Smooth muscle cell (in vitro differentiated cells): ENCODE data around the gene RNASET2. TPM values are rescaled to one million over a fixed set of nuclear protein-coding genes. Genes with fewer than 3 reads are reported as not detected.

Experiments used
- DNase-seq: peaks from one replicate; lab custom pipeline; 2025; ENCODE audit not compliant: unreplicated experiment; lab: John Stamatoyannopoulos, UW
- H2AFZ ChIP-seq: fragments of 200-600 bp; sonication (generic); 2 replicates; pipeline ENCODE4 v1.6.0; 2016; ENCODE audit warnings: antibody characterized with exemption, low read depth, mild to moderate bottlenecking
- H3F3A ChIP-seq: fragments of 200-600 bp; sonication (generic); 2 replicates; pipeline ENCODE4 v1.6.0; 2017; ENCODE audit warnings: antibody characterized with exemption, low read depth
- H3K27ac ChIP-seq: fragments of 200-600 bp; sonication (generic); 2 replicates; pipeline ENCODE4 v1.5.1; 2016; ENCODE audit warnings: low read depth, mild to moderate bottlenecking
- H3K27me3 ChIP-seq: fragments of 200-600 bp; sonication (generic); 2 replicates; pipeline ENCODE4 v1.6.1; 2016; ENCODE audit warnings: low read depth, mild to moderate bottlenecking
- H3K36me3 ChIP-seq: fragments of 200-600 bp; sonication (generic); 2 replicates; pipeline ENCODE4 v1.5.1; 2016; ENCODE audit warnings: low read depth
- H3K4me1 ChIP-seq: fragments of 200-600 bp; sonication (generic); 2 replicates; pipeline ENCODE4 v1.5.1; 2016; ENCODE audit warnings: low read depth
- H3K4me2 ChIP-seq: fragments of 200-600 bp; sonication (generic); 2 replicates; pipeline ENCODE4 v1.6.0; 2016; ENCODE audit warnings: mild to moderate bottlenecking
- H3K4me3 ChIP-seq: fragments of 200-600 bp; sonication (generic); 2 replicates; pipeline ENCODE4 v1.5.1; 2016; ENCODE audit warnings: mild to moderate bottlenecking
- H3K79me2 ChIP-seq: fragments of 200-600 bp; sonication (generic); 2 replicates; pipeline ENCODE4 v1.6.0; 2016; ENCODE audit warnings: low read depth, mild to moderate bottlenecking
- H3K9ac ChIP-seq: fragments of 200-600 bp; sonication (generic); 2 replicates; pipeline ENCODE4 v1.6.0; 2016; ENCODE audit warnings: low read depth
- H3K9me3 ChIP-seq: fragments of 200-600 bp; sonication (generic); replicated peaks from 2 replicates; pipeline ENCODE4 v1.5.1; 2016; ENCODE audit warnings: low read depth
- H4K20me1 ChIP-seq: fragments of 200-600 bp; sonication (generic); 2 replicates; pipeline ENCODE4 v1.6.0; 2016; ENCODE audit warnings: low read depth
- WGBS: methylation state at CpG from one replicate; pipeline ENCODE4 v1.1.7; 2016; ENCODE audit warnings: low lambda C conversion rate; 5-methylcytosine and 5-hydroxymethylcytosine counted together
- polyA plus RNA-seq: library from polyadenylated mRNA; unstranded; fragments of >200 nt; fragmentation: Nextera tagmentation; extraction: Ambion mirVana; gene quantifications from 2 replicates; pipeline ENCODE4 v1.2.1, GENCODE V29; 2016
- total RNA-seq: library from RNA; depleted of rRNA; stranded (reverse); fragments of >200 nt; gene quantifications from 2 replicates; pipeline ENCODE4 v1.2.3, GENCODE V29; 2014
- TF ChIP-seq, protein P1 (sequence below): fragments of 200-600 bp; sonication (generic); IDR thresholded peaks from 2 replicates; pipeline ENCODE4 v1.5.1; 2017; ENCODE audit warnings: borderline replicate concordance, mild to moderate bottlenecking, antibody characterized with exemption; ENCODE audit not compliant: insufficient read depth, poor library complexity, severe bottlenecking

The RNASET2 gene
- total and polyA plus RNA-seq, 2 experiments from 2014 or later: 20.6 to 29.3 TPM

DNA sequence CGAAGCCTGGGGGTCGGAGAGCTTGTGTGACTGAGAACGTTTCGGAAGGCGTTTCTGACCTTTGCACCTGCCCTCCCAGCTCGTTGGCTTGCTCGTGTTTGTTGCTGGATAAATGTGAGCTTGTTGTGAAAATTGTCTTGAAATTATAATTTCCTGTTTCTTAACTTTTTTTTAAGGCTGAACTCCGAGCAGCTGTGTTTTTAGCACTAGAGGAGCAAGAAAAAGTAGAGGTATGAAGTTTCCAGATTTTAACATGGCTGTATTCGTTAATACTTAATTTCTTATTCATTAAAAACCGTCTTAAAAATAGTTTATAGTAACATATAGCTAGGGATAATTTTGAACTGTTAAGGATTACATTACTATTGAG is 43.5 kb upstream of the RNASET2 start:
- Histone ChIP-seq H4K20me1 (peaks cover 3% of the 10 kb centered on the region), H3K27ac (peak overlapping the region; percentile 76), H3K36me3 (peaks cover 7% of the 10 kb centered on the region), H3F3A (no peaks in the 10 kb centered on the region), H2AFZ (peak overlapping the region; percentile 96), H3K9ac (peak overlapping the region; percentile 77), H3K9me3 (no peaks in the 10 kb centered on the region), H3K4me2 (peak overlapping the region; percentile 93), H3K79me2 (peaks cover 27% of the 10 kb centered on the region), H3K4me3 (peak overlapping the region; percentile 86), H3K27me3 (no peaks in the 10 kb centered on the region), H3K4me1 (peaks cover 11% of the 10 kb centered on the region)
- DNase-seq: no peak
- WGBS: 6% methylated on average over 10 of the region's 10 CpGs
- TF ChIP-seq, protein P1, sequence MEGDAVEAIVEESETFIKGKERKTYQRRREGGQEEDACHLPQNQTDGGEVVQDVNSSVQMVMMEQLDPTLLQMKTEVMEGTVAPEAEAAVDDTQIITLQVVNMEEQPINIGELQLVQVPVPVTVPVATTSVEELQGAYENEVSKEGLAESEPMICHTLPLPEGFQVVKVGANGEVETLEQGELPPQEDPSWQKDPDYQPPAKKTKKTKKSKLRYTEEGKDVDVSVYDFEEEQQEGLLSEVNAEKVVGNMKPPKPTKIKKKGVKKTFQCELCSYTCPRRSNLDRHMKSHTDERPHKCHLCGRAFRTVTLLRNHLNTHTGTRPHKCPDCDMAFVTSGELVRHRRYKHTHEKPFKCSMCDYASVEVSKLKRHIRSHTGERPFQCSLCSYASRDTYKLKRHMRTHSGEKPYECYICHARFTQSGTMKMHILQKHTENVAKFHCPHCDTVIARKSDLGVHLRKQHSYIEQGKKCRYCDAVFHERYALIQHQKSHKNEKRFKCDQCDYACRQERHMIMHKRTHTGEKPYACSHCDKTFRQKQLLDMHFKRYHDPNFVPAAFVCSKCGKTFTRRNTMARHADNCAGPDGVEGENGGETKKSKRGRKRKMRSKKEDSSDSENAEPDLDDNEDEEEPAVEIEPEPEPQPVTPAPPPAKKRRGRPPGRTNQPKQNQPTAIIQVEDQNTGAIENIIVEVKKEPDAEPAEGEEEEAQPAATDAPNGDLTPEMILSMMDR: no peak

DNA sequence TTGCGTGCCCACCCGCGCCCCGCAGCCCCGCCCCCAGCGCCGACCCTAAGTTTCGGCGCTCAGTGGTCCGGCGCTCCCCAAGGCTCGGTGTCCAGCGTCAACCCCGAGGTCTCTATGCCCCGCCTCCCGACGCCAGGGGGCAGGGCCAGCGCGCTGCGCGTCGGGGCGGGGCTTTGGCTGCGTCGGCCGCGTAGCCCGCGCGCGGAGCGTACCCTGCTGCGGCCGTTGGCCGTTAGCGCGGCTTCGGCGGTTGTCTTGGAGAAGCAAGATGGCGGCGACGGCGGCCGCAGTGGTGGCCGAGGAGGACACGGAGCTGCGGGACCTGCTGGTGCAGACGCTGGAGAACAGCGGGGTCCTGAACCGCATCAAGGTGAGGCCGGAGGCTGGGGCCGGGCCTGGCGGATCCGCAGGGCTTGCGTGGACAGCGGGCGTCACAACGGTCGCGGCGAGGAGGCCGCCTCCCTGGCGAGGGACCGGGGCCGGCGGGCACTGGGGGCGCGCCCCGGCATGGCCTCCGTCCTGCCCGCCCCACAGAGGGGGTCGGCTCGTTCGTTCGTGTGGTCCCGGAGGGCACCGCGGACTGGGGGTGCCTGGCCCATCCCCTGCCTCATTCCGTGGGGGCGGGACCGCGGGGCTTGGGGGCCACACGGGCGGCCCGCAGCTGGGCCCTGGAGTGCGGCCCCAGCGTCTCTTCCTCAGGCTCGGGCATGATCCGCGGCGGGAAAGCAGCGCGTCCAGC is 43.0 kb upstream of the RNASET2 start, which contains the start of gene CEP43:
Gene CEP43 (plus strand): TSS at position 253 of the 739 bp plus-strand sequence. CDS start 16 bp downstream, at position 269.
- DNase-seq: peak; percentile 91
- Histone ChIP-seq H3K4me3 (peak within 1 kb of the TSS; percentile 86), H3K79me2 (peaks cover 27% of the 10 kb centered on the region), H3K4me2 (peak within 1 kb of the TSS; percentile 99), H3K27me3 (no peaks in the 10 kb centered on the region), H3K9me3 (no peaks in the 10 kb centered on the region), H3K27ac (peak within 1 kb of the TSS; percentile 76), H3K9ac (peak within 1 kb of the TSS; percentile 84), H2AFZ (peak within 1 kb of the TSS; percentile 96), H4K20me1 (peaks cover 3% of the 10 kb centered on the region), H3F3A (no peaks in the 10 kb centered on the region), H3K4me1 (peaks cover 11% of the 10 kb centered on the region), H3K36me3 (peaks cover 7% of the 10 kb centered on the region)
- WGBS: under 1% methylated on average over 63 of the region's 93 CpGs
- TF ChIP-seq, protein P1: no peak

DNA sequence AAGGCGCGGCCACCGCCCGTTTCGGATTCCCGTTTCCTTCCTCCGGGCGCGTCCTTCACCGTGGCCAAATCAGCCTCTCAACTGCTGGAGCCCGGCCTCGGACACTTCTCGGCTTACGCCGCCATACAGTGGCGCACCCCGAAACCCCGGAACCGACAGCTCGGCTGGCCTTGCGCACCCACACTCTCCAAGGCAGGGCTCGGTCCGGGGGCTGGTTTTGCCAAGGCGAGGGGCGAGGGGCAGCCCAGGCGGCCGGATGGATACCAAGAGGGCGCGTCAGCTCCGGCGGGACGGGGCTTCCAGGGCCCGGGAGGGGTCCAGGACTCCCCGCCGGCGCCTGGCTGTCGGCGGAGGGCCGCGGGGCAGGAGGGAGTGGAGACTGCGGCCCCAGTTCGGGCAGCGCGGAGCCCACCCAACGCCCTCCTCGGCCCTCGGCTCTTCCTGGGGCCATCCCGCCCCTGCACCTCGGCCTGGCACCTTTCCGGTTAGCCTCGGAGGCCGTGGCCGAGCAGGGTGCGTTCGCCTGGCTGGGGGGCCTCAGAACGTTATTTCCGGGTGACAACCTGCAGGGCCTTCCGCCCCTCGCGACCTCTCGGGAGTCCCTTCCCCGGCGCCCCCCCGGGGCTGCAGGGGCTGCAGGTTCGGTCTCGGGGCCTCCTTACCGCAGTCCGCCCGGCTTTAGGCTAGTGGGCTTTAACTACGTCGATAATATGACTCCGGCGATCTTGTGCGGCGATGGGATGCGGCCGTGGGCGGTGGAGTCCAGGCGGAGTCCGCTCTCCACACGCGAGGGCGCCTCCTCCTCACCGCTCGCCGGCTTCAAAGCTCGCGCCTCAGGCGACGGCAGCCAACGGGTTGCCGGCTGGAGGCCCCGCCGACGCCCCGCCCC is 42.1 kb upstream of the RNASET2 start:
- Histone ChIP-seq H4K20me1 (peaks cover 3% of the 10 kb centered on the region), H3K27ac (peak overlapping the region; percentile 76), H3K9ac (peak overlapping the region; percentile 84), H3K4me2 (peak overlapping the region; percentile 99), H3K9me3 (no peaks in the 10 kb centered on the region), H3K4me3 (peak overlapping the region; percentile 86), H3K4me1 (peaks cover 11% of the 10 kb centered on the region), H3K27me3 (no peaks in the 10 kb centered on the region), H3K79me2 (peaks cover 27% of the 10 kb centered on the region), H3K36me3 (peaks cover under 1% of the 10 kb centered on the region), H2AFZ (peak overlapping the region; percentile 93), H3F3A (no peaks in the 10 kb centered on the region)
- peak; percentile 48 for DNase-seq
- TF ChIP-seq, protein P1: no peak
- WGBS: 2% methylated on average over 53 of the region's 96 CpGs
